ENCODE measurements around the gene RGCC. TPM values are rescaled to one million over a fixed set of nuclear protein-coding genes. Genes with fewer than 3 reads are reported as not detected.

Gene RGCC
- total and polyA plus RNA-seq, 8 donors, result 93.4 to 196 (median 143) TPM

DNA sequence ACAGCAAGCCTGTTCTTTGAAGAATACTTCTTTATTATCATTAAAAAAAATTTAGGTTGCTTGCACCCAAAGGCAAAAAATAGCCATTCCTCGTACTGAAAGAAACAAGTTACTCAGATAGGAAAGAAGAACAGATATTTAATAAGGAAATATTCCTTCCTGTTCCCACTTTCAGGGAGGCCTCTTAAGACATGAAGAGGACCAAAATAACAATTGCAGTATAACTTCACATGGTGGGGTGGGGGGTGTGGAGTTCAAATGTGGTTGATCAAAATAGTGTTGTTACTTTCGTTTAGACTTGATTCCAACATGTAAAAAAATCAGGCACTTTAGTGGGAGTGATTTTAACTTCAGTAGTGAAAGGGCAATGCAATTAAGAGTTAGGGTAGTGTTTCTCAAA, 3.6 kb downstream of the RGCC start:
- no peaks in the 10 kb centered on the region for H3K9me3 ChIP-seq
- no peak for ATAC-seq
- H3K36me3 ChIP-seq, result peaks cover 0 to 24% of the 10 kb centered on the region in 2 donors
- peaks cover 11 to 89% of the 10 kb centered on the region in 2 donors for H3K4me1 ChIP-seq
- H3K27me3 ChIP-seq, result peaks cover 0 to 14% of the 10 kb centered on the region in 2 donors
- DNase-seq, result no peak
- intact Hi-C loops (cut with DNase I), result no loop called here
- H3K4me3 ChIP-seq, result peak overlapping the region; percentile 59 to 77
- H3K27ac ChIP-seq, result peak overlapping the region; percentile 63 to 83
- TF ChIP-seq, protein P1, sequence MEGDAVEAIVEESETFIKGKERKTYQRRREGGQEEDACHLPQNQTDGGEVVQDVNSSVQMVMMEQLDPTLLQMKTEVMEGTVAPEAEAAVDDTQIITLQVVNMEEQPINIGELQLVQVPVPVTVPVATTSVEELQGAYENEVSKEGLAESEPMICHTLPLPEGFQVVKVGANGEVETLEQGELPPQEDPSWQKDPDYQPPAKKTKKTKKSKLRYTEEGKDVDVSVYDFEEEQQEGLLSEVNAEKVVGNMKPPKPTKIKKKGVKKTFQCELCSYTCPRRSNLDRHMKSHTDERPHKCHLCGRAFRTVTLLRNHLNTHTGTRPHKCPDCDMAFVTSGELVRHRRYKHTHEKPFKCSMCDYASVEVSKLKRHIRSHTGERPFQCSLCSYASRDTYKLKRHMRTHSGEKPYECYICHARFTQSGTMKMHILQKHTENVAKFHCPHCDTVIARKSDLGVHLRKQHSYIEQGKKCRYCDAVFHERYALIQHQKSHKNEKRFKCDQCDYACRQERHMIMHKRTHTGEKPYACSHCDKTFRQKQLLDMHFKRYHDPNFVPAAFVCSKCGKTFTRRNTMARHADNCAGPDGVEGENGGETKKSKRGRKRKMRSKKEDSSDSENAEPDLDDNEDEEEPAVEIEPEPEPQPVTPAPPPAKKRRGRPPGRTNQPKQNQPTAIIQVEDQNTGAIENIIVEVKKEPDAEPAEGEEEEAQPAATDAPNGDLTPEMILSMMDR (IDR thresholded peaks at IDR 0.05), result no peak

DNA sequence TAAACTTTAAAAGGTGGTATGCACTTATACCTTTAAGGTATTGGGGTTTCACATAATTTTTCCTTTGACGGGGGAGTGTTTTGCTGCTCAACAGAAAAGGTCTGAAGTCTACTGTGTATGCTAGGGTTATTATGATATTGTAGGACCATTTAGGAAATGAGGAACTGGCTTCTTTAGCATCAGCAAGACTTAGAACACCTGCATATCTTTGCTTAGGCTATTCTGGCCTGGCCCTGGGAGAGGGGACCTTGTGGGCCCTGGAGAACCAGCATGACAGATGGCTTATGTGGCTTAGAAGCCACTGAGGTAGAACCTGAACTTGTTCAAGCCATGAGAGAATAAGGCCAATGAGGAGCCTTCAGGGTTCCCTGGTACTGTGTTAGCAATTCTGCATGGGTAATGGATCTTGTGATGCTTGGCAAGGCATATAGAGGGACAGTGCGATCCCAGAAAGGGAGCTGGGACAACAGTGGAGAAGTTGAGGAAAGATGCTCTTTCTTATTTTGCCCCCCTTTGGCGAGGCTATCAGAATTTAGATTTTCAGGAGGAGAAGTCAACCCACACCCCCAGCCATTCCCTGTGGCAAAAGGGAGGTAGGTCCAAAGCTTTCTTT, 4.3 kb downstream of the RGCC start:
- no peak for DNase-seq
- H3K27ac ChIP-seq, result peak overlapping the region; percentile 63 to 83
- no peaks in the 10 kb centered on the region for H3K9me3 ChIP-seq
- intact Hi-C loops (cut with DNase I), result no loop called here
- H3K4me1 ChIP-seq, result peaks cover 11 to 87% of the 10 kb centered on the region in 2 donors
- peaks cover 0 to 7% of the 10 kb centered on the region in 2 donors for H3K27me3 ChIP-seq
- TF ChIP-seq, protein P1 (IDR thresholded peaks at IDR 0.05), result no peak
- no peak for ATAC-seq
- peak overlapping the region; percentile 7 to 77 for H3K4me3 ChIP-seq
- peaks cover 0 to 24% of the 10 kb centered on the region in 2 donors for H3K36me3 ChIP-seq

DNA sequence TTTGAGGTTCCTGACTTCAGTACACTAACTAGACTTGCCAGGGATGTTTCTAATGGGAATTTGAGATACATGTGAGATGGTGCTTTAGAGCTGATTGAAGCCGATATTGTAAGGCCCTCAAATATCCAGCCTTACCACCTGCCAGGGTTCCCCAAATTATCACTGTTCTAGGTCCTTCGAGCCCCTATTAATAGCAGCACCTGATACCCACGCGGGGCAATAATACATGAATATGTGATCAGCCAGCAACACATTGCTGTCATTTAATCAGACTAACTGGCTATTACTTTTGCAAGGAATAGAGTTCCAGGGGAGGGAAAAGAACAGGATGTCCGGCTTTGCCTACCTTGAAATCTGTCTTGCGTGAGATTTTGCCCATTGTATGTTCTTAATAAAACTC, 5.1 kb downstream of the RGCC start:
- Histone ChIP-seq H3K27ac (peak overlapping the region; percentile 75 to 83), H3K36me3 (peaks cover 0 to 30% of the 10 kb centered on the region in 2 donors), H3K9me3 (no peaks in the 10 kb centered on the region), H3K4me3 (peak overlapping the region in 1 of 2 donors; percentile 77), H3K4me1 (peaks cover 11 to 83% of the 10 kb centered on the region in 2 donors), H3K27me3 (no peaks in the 10 kb centered on the region)
- intact Hi-C loops (cut with DNase I), result no loop called here
- ATAC-seq (no peak), DNase-seq (no peak)
- TF ChIP-seq, protein P1 (IDR thresholded peaks at IDR 0.05), result no peak

DNA sequence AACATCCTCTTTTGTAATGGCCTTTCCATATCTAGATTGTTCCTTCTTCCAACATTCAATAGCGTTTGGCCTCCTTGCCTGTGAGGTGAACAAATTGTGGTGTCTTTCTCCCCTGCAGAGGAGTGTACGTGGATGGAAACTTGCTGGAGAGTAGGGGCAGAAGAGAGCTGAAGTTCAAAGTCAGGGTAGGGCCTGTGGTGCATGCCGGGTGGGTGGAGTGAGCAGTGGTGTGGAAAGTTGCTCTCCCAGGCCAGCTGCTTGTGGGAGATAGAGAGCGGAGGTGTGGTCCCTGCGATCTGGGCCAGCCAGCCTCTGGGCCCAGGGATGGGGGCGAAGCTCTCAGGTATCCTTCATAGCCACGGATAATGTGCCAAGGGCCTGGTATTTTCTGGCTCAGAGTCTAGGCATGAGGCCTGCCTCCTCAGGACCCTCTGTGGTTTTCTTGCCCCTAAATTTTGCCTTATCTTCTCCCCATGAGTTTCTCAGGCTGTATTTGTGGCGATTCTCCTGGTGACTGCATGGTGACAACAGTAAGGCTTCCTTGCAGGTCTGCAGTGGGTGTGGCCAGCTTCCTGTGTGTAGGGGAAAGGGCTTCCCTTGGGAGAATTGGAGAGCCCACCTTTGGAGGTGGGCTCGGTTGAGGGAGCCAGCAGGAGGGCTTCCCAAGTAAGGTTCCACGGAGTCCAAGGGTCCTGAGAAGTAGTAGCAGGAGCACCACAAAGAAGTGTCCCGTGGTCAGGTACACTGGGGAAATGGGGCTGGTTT, 6.7 kb downstream of the RGCC start:
- intact Hi-C loops (cut with DNase I), result no loop called here
- Histone ChIP-seq H3K27me3 (no peaks in the 10 kb centered on the region), H3K4me3 (peak overlapping the region in 1 of 2 donors; percentile 8), H3K36me3 (peaks cover 0 to 46% of the 10 kb centered on the region in 2 donors), H3K27ac (peak overlapping the region; percentile 75 to 83), H3K4me1 (peaks cover 11 to 70% of the 10 kb centered on the region in 2 donors), H3K9me3 (no peaks in the 10 kb centered on the region)
- TF ChIP-seq, protein P1 (IDR thresholded peaks at IDR 0.05), result no peak
- DNase-seq (no peak), ATAC-seq (no peak)

DNA sequence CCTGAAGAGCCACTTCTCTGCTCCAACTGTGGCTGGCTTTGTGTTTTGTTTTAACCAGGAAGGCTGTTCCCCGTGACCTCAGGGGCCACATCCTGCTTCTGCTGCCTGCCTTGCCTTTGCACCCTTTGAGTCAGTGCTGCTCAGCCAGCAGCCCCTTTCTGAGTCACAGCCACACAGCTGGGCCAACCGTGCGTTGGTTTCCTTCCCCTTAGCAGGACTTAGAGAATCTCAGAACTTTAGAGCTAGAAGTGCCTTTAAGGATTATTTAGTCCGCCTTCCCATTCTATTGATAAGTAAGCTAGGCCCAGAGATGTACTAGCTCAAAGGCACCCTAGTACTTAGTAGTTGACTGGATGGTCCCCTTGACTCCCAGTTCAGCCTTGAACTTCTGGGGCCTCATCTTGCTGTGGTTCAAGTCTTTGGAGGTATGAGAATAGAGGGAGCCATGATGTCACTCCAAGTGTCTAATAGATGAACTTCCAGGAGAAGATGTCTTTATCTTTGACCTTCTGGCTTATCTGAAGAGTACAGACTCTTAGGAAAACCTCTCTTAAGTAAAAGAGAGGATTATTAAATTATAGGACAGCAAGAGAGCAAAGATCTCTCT, 8.0 kb downstream of the RGCC start:
- no peak overlapping the region for H3K4me3 ChIP-seq
- intact Hi-C loops (cut with DNase I), result no loop called here

More for the DNA sequence above, 8.0 kb downstream of the RGCC start:
- DNase-seq (peak in 3 of 4 donors; percentile 37 to 87 (median 82)), ATAC-seq (peak; percentile 80)
- peak overlapping the region; percentile 75 to 83 for H3K27ac ChIP-seq
- H3K36me3 ChIP-seq, result peaks cover 0 to 59% of the 10 kb centered on the region in 2 donors
- H3K4me1 ChIP-seq, result peaks cover 11 to 57% of the 10 kb centered on the region in 2 donors
- H3K9me3 ChIP-seq, result no peaks in the 10 kb centered on the region
- TF ChIP-seq, protein P1 (IDR thresholded peaks at IDR 0.05), result no peak
- no peaks in the 10 kb centered on the region for H3K27me3 ChIP-seq
